Chondrocyte (in vitro differentiated cells): Measurements from ENCODE around the gene ARHGAP24. TPM values are rescaled to one million over a fixed set of nuclear protein-coding genes. Genes with fewer than 3 reads are reported as not detected.
A peak's percentile ranks its signal among the peaks of the same experiment; 100 is the strongest.

ENCODE experiments used
- DNase-seq: peaks from one replicate; pipeline ENCODE4 v3.0.0; 2021; ENCODE audit warnings: mixed read lengths, low spot score
- H3K27ac Mint-ChIP-seq: one replicate; pipeline ENCODE4 v1.8.0; 2021; ENCODE audit warnings: mild to moderate bottlenecking, moderate library complexity, mixed read lengths; ENCODE audit not compliant: unreplicated experiment
- H3K27me3 Mint-ChIP-seq: 2 replicates; pipeline ENCODE4 v1.8.0; 2021; ENCODE audit warnings: low read depth, mixed read lengths
- H3K36me3 Mint-ChIP-seq: 2 replicates; pipeline ENCODE4 v1.8.0; 2021; ENCODE audit warnings: low read depth, mixed read lengths
- H3K4me1 Mint-ChIP-seq: 2 replicates; pipeline ENCODE4 v1.8.0; 2021; ENCODE audit warnings: low read depth, mild to moderate bottlenecking, mixed read lengths
- H3K4me3 Mint-ChIP-seq: one replicate; pipeline ENCODE4 v1.8.0; 2021; ENCODE audit warnings: mild to moderate bottlenecking, moderate library complexity, mixed read lengths; ENCODE audit not compliant: unreplicated experiment
- H3K9me3 Mint-ChIP-seq: 2 replicates; pipeline ENCODE4 v1.8.0; 2021; ENCODE audit warnings: low read depth, mixed read lengths
- CTCF ChIP-seq: fragments of 200-600 bp; sonication (generic); IDR thresholded peaks from 2 replicates; pipeline ENCODE4 v1.5.0; 2021; ENCODE audit warnings: antibody characterized with exemption, mild to moderate bottlenecking, moderate library complexity
- total RNA-seq: library from RNA; stranded (reverse); gene quantifications from 3 replicates; pipeline ENCODE4 v1.2.1, GENCODE V29; 2021

ARHGAP24 gene
- total RNA-seq, 1 donor from 2014 or later: 22.0 TPM

- Mint-ChIP-seq H3K9me3 (no peaks in the 10 kb centered on the region), H3K27me3 (peaks cover 2% of the 10 kb centered on the region), H3K4me3 (no peak overlapping the region), H3K27ac (no peak overlapping the region), H3K4me1 (no peaks in the 10 kb centered on the region), H3K36me3 (no peaks in the 10 kb centered on the region)
- no peak for DNase-seq
- TF ChIP-seq CTCF: no peak
These were observed 198.6 kb downstream of the ARHGAP24 start for GRCh38 chr4:85673540-85673939.

GRCh38 chr4:85675076-85676049, 200.4 kb downstream of the ARHGAP24 start:
- Mint-ChIP-seq H3K9me3 (no peaks in the 10 kb centered on the region), H3K27me3 (peaks cover 2% of the 10 kb centered on the region)
- no peak for TF ChIP-seq CTCF

GRCh38 chr4:85676050-85676425, 201.1 kb downstream of the ARHGAP24 start:
- H3K4me3 Mint-ChIP-seq: no peak overlapping the region
- DNase-seq: no peak
- H3K36me3 Mint-ChIP-seq: peaks cover 2% of the 10 kb centered on the region
- peaks cover 7% of the 10 kb centered on the region for H3K4me1 Mint-ChIP-seq
- H3K27ac Mint-ChIP-seq: no peak overlapping the region
- no peaks in the 10 kb centered on the region for H3K9me3 Mint-ChIP-seq
- H3K27me3 Mint-ChIP-seq: peaks cover 2% of the 10 kb centered on the region
- TF ChIP-seq CTCF: no peak

More at GRCh38 chr4:85675076-85676049, 200.4 kb downstream of the ARHGAP24 start:
- Mint-ChIP-seq H3K4me3 (no peak overlapping the region), H3K27ac (no peak overlapping the region), H3K4me1 (peaks cover 3% of the 10 kb centered on the region), H3K36me3 (peaks cover 2% of the 10 kb centered on the region)
- no peak for DNase-seq

- H3K27ac Mint-ChIP-seq: no peak overlapping the region
- peaks cover 2% of the 10 kb centered on the region for H3K36me3 Mint-ChIP-seq
- no peaks in the 10 kb centered on the region for H3K9me3 Mint-ChIP-seq
- no peak for TF ChIP-seq CTCF
- H3K4me3 Mint-ChIP-seq: no peak overlapping the region
- peaks cover 17% of the 10 kb centered on the region for H3K4me1 Mint-ChIP-seq
- DNase-seq: no peak
- peaks cover 2% of the 10 kb centered on the region for H3K27me3 Mint-ChIP-seq
These were observed 202.1 kb downstream of the ARHGAP24 start for GRCh38 chr4:85676850-85677590.

- Mint-ChIP-seq H3K27me3 (no peaks in the 10 kb centered on the region), H3K9me3 (peaks cover 3% of the 10 kb centered on the region), H3K27ac (peak overlapping the region; percentile 93), H3K4me3 (no peak overlapping the region), H3K4me1 (peaks cover 17% of the 10 kb centered on the region), H3K36me3 (peaks cover 3% of the 10 kb centered on the region)
- no peak for TF ChIP-seq CTCF
- DNase-seq: no peak
These were observed 206.3 kb downstream of the ARHGAP24 start for GRCh38 chr4:85681221-85681657.
